ENCODE measurements around the gene KPRP. TPM values are rescaled to one million over a fixed set of nuclear protein-coding genes. Genes with fewer than 3 reads are reported as not detected.

KPRP gene
- total RNA-seq, 3 donors from 2014 or later (not counting 1 experiment from before 2014, with no cell fraction given): not detected

GRCh38 chr1:152735648-152736047 is 22.2 kb upstream of the KPRP start:
- Mint-ChIP-seq H3K27me3 (ENCODE audit: low read depth in 2 of 2) (peaks cover 24 to 48% of the 10 kb centered on the region in 2 donors), H3K4me3 (no peak overlapping the region), H3K36me3 (no peaks in the 10 kb centered on the region), H3K9me3 (no peaks in the 10 kb centered on the region), H3K4me1 (no peaks in the 10 kb centered on the region), H3K27ac (no peak overlapping the region)
- Histone ChIP-seq H3K36me3 (ENCODE audit: control insufficient read depth, insufficient read depth, low read length) (no peaks in the 10 kb centered on the region), H3K4me1 (ENCODE audit: control insufficient read depth, insufficient read depth, low read length) (no peaks in the 10 kb centered on the region), H3K9me3 (ENCODE audit: control insufficient read depth, insufficient read depth, low read length) (no peaks in the 10 kb centered on the region), H3K27me3 (ENCODE audit: control insufficient read depth, insufficient read depth, low read length) (no peaks in the 10 kb centered on the region), H3K27ac (ENCODE audit: low read length) (no peak overlapping the region), H3K4me3 (ENCODE audit: low read length) (no peak overlapping the region)
- ATAC-seq (no peak), DNase-seq (no peak)
- 27% methylated on average over 1 of the region's 1 CpG for WGBS (ENCODE audit: insufficient coverage)
- intact Hi-C loops (cut with micrococcal nuclease): no loop called here
- no peak for TF ChIP-seq CTCF (IDR thresholded peaks at IDR 0.05)

GRCh38 chr1:152737997-152738396 is 19.8 kb upstream of the KPRP start:
- Histone ChIP-seq H3K4me3 (ENCODE audit: low read length) (no peak overlapping the region), H3K27ac (ENCODE audit: low read length) (no peak overlapping the region), H3K27me3 (ENCODE audit: control insufficient read depth, insufficient read depth, low read length) (no peaks in the 10 kb centered on the region), H3K9me3 (ENCODE audit: control insufficient read depth, insufficient read depth, low read length) (no peaks in the 10 kb centered on the region), H3K36me3 (ENCODE audit: control insufficient read depth, insufficient read depth, low read length) (no peaks in the 10 kb centered on the region), H3K4me1 (ENCODE audit: control insufficient read depth, insufficient read depth, low read length) (no peaks in the 10 kb centered on the region)
- no peak for ATAC-seq
- Mint-ChIP-seq H3K4me1 (no peaks in the 10 kb centered on the region), H3K27me3 (ENCODE audit: low read depth in 2 of 2) (peaks cover 29 to 62% of the 10 kb centered on the region in 2 donors), H3K27ac (no peak overlapping the region), H3K9me3 (no peaks in the 10 kb centered on the region), H3K36me3 (no peaks in the 10 kb centered on the region), H3K4me3 (no peak overlapping the region)
- no peak for TF ChIP-seq CTCF (IDR thresholded peaks at IDR 0.05)
- WGBS (ENCODE audit: insufficient coverage): 88% methylated on average over 4 of the region's 5 CpGs
- intact Hi-C loops (cut with micrococcal nuclease): no loop called here
- DNase-seq: no peak

GRCh38 chr1:152739841-152740240 is 18.0 kb upstream of the KPRP start:
- WGBS (ENCODE audit: insufficient coverage): 82% methylated on average over 3 of the region's 3 CpGs

More at GRCh38 chr1:152739841-152740240, 18.0 kb upstream of the KPRP start:
- ATAC-seq: no peak
- TF ChIP-seq CTCF (IDR thresholded peaks at IDR 0.05): no peak
- Mint-ChIP-seq H3K4me3 (no peak overlapping the region), H3K4me1 (no peaks in the 10 kb centered on the region), H3K27ac (no peak overlapping the region), H3K27me3 (ENCODE audit: low read depth in 2 of 2) (peaks cover 31 to 63% of the 10 kb centered on the region in 2 donors), H3K36me3 (no peaks in the 10 kb centered on the region), H3K9me3 (peaks cover 0 to 2% of the 10 kb centered on the region in 2 donors)
- Histone ChIP-seq H3K4me1 (ENCODE audit: control insufficient read depth, insufficient read depth, low read length) (no peaks in the 10 kb centered on the region), H3K27me3 (ENCODE audit: control insufficient read depth, insufficient read depth, low read length) (no peaks in the 10 kb centered on the region), H3K4me3 (ENCODE audit: low read length) (no peak overlapping the region), H3K27ac (ENCODE audit: low read length) (no peak overlapping the region), H3K36me3 (ENCODE audit: control insufficient read depth, insufficient read depth, low read length) (no peaks in the 10 kb centered on the region), H3K9me3 (ENCODE audit: control insufficient read depth, insufficient read depth, low read length) (no peaks in the 10 kb centered on the region)
- intact Hi-C loops (cut with micrococcal nuclease): no loop called here
- DNase-seq: no peak

Measured in natural killer cell (primary cell).